ENCODE results near the gene DNAJB12. TPM values are rescaled to one million over a fixed set of nuclear protein-coding genes. Genes with fewer than 3 reads are reported as not detected.
"Not testable (repeated sequence)": the region's sequence is repeated elsewhere in the genome, so short reads cannot be mapped to it uniquely, and the experiment has no call there.

DNAJB12 gene
- polyA plus RNA-seq, 5 donors = 23.9 to 28.6 (median 26.3) TPM

- no peak for DNase-seq
Observed at GRCh38 chr10:72318418-72319262, 36.1 kb downstream of the DNAJB12 start.

DNA sequence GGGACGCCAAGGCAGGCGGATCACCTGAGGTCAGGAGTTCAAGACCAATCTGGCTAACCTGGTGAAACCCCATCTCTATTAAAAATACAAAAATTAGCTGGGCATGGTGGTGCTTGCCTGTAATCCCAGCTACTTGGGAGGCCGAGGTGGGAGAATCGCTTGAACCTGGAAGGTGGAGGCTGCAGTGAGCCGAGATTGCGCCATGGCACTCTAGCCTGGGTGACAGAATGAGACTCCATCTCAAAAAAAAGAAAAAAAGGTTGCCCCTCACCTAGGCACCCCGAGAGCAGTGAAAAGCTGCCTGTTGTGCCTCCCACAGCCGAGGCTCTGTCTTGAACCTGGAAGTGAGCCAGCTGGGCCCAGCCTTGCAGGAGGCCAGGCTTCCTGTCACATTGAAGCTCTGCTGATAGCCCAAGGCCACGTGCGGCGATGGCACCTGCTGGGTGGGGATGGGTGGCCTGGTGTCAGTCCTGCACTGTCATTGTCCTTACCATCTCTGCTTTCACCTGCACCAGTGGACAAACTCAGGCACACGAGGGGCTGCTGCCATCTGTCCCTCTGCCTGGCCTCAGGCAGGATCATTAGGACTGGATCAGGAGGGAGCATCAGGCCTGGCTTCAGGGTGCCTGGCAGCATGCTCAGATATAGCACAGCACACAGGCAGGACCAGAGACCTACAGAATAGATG is 37.8 kb downstream of the DNAJB12 start:
- no peak for DNase-seq

- no peak for DNase-seq
Observed at GRCh38 chr10:72316386-72316700, 38.4 kb downstream of the DNAJB12 start.

- DNase-seq = peak; percentile 80 to 83
Observed at GRCh38 chr10:72315611-72316385, 38.9 kb downstream of the DNAJB12 start.

- no peak for DNase-seq
Observed at GRCh38 chr10:72315054-72315453, 39.7 kb downstream of the DNAJB12 start.

DNA sequence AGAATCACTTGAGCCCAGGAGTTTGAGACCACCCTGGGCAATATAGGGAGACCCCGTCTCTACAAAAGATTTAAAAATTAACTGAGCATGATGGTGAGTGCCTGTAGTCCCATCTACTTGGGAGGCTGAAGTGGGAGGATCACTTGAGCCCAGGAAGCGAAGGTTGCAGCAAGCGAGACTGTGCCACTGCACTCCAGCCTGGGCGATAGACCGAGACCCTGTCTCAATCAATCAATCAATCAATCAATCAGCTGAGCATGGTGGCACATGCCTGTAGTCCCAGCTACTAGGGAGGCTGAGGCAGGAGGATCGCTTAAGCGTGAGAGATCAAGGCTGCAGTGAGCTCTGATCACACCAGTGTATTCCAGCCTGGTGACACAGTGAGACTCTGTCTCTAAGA is 40.5 kb downstream of the DNAJB12 start:
- no peak for DNase-seq

GRCh38 chr10:72312865-72313391 is 41.8 kb downstream of the DNAJB12 start:
- no peak for DNase-seq

DNA sequence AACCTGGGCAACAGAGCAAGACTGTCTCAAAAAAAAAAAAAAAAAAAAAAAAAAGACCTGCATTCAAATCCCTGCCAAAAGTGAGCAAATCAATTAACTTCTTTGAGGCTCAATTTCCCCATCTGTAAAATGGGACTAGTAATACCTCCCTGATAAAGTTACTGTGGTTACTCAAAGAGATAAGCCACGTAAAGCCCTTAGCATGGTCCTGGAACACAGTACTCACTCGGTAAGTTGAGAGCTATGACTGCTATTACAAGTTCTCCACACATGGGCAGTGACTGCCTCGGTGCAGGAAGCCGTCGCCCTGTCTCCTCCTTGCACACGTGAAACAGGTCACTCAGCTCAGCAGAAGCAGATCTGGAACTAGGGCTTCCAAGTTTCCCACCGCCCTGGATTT is 43.1 kb downstream of the DNAJB12 start:
- no peak for DNase-seq

GRCh38 chr10:72310636-72311035 is 44.1 kb downstream of the DNAJB12 start:
- no peak for DNase-seq

GRCh38 chr10:72310241-72310633 is 44.5 kb downstream of the DNAJB12 start:
- no peak for DNase-seq

- DNase-seq = peak; percentile 65 to 72
Observed at GRCh38 chr10:72309290-72310240, 45.2 kb downstream of the DNAJB12 start.

DNA sequence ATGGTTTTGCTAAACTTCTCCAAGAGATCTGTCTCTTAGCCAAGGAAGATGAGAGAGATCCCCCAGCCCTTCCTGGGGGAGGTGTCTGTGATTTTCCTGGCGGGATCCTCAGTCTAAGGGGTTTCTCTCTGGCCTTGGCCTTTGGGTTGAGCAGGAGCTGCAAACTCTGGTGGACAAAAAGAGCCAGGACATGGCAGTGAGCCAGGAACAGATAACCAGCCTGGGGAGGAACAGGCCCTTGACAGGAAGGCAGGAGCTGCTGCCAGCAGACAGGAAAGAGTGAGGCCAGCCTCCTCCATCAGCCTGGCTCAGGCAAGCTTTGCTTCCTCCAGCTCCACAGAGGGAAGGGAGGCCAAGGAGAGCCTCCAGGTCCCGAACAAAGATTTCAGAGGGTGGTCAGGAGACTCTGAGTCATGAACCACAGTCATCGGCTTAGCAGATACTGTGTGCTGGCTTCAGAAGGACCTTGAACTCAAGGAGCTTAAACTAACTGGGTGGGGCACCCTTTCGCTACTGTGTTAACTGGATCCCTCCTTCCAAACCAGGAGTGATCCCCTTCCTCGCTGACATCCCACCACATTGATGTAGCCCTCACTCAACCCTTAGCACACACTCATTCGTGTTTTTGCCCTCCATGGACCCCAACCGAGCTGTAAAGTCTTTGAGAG is 46.3 kb downstream of the DNAJB12 start:
- no peak for DNase-seq

DNA sequence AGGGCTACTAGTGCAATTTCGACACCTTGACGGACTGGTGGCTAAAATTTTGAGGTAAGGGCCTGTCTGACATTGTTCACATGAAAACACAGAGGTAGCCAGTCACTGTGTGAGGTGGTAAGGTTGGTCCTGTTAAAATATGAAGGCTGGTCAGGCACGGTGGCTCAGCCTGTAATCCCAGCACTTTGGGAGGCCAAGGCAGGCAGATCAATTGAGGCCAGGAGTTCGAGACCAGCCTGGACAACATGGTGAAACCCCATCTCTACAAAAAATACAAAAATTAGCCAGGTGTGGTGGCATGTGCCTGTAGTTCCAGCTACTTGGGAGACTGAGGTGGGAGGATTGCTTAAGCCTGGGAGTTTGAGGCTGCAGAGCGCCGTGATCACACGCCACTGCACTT is 47.0 kb downstream of the DNAJB12 start:
- not testable (repeated sequence) for DNase-seq

- DNase-seq = no peak
Observed at GRCh38 chr10:72306215-72306760, 48.4 kb downstream of the DNAJB12 start.

DNA sequence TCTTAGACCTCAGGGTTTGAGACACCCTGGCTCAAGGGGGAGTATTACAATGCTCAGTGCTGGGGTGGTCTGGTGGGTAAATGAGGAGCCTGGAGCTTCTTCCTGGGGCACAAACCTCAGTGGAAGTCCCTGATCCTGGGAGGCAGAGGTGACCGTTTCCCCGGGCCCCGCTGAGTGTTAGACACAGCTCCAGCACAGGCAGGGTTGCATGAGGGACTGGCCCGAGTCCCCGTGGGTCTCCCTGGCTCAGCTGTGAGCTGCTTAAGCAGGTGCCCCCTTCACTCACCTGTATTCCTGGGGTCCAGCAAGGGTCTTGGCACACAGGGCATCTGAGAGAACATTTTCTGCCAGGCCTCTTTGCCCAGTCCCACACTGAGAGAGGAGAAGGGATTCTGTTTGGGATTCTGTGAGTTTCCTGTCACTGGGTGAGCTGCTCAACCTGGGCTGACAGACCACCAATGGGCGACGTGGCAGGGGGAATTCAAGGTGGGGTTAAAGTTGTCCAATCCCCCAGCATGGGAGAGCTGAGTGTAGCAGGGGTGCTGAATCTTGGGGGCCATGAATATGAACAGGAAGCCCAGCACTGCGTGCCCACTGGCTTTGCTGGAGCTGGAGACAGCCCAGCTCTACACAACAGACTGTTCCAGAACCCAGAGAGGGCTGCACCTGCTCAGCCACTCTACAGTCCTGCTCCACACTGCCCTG is 51.1 kb downstream of the DNAJB12 start:
- DNase-seq = no peak

- DNase-seq = no peak
Observed at GRCh38 chr10:72298592-72299519, 55.9 kb downstream of the DNAJB12 start.

- DNase-seq = peak; percentile 92 to 96
Observed at GRCh38 chr10:72297805-72298591, 56.7 kb downstream of the DNAJB12 start.

Data from right lung (tissue), 5 donors.